Right cardiac atrium (tissue), 5 donors: ENCODE data around the gene ATP2B2. TPM values are rescaled to one million over a fixed set of nuclear protein-coding genes. Genes with fewer than 3 reads are reported as not detected.

Experiments
- ATAC-seq, 2 donors: fragments of 200-7000 bp; cut with Tn5 transposase; one replicate each; pipeline versions ENCODE4 v1.8.0 to v1.9.1; 2020; ENCODE audit warnings: moderate library complexity in 2 of 2, mild to moderate bottlenecking in 1 of 2
- DNase-seq, 3 donors: peaks; one replicate each; pipeline ENCODE4 v3.0.0-alpha.2; 2020
- H3K27ac ChIP-seq: one replicate; pipeline ENCODE4 v1.5.1; 2013; ENCODE audit warnings: mild to moderate bottlenecking, low read length, control low read depth, moderate library complexity
- H3K27me3 ChIP-seq: one replicate; pipeline ENCODE4 v1.6.1; 2013; ENCODE audit not compliant: control insufficient read depth, insufficient read depth
- H3K4me1 ChIP-seq: one replicate; pipeline ENCODE4 v1.6.1; 2013; ENCODE audit warnings: low read length; ENCODE audit not compliant: control insufficient read depth, insufficient read depth
- H3K4me3 ChIP-seq: one replicate; pipeline ENCODE4 v1.5.1; 2013; ENCODE audit warnings: low read length, control low read depth
- H3K9me3 ChIP-seq: one replicate; pipeline ENCODE4 v1.6.1; 2013; ENCODE audit warnings: low read length; ENCODE audit not compliant: control insufficient read depth
- WGBS: extraction: QIAGEN DNeasy Blood & Tissue Kit; methylation state at CpG from one replicate; pipeline ENCODE4 v1.1.7; 2013; 5-methylcytosine and 5-hydroxymethylcytosine counted together
- intact Hi-C, 4 donors: fragments of 100-400 bp; cut with DNase I; formaldehyde crosslinking; loops; one replicate each; pipeline versions ENCODE4 v1.11.0 to v1.14.0; 2022 to 2023
- polyA plus RNA-seq: library from polyadenylated mRNA; stranded (reverse); fragments of 200-250 nt; gene quantifications from one replicate; pipeline ENCODE4 v1.2.3, GENCODE V29; 2013
- total RNA-seq, 4 donors: library from RNA; stranded (reverse); fragmentation: NEBNext Ultra II Directional; extraction: Animal tissue kit (Norgen Biotek cat#: 25700); gene quantifications; one replicate each; pipeline ENCODE4 v1.2.1, GENCODE V29; 2021
- donor health status: healthy with polysubstance abuse.
- donor health status: DM: no; HTN: yes; CAD: no.
- donor health status: DM: no; HTN: no; CAD: no.
- donor health status: DM: no; HTN: yes; CAD: no; lungs with severe emphysema.
- donor health status: DM: yes; HTN: yes; CAD: no.

ATP2B2 gene
- total and polyA plus RNA-seq, 5 donors: 0.14 to 0.36 (median 0.20) TPM

GRCh38 chr3:10416730-10417300 is 88.6 kb downstream of the ATP2B2 start:
- H3K9me3 ChIP-seq: no peaks in the 10 kb centered on the region
- DNase-seq (no peak), ATAC-seq (no peak)
- H3K27ac ChIP-seq: no peak overlapping the region
- no peaks in the 10 kb centered on the region for H3K4me1 ChIP-seq
- intact Hi-C loops: no loop called here
- WGBS: 63% methylated on average over 19 of the region's 19 CpGs
- no peaks in the 10 kb centered on the region for H3K27me3 ChIP-seq
- H3K4me3 ChIP-seq: no peak overlapping the region

- Histone ChIP-seq H3K27ac (no peak overlapping the region), H3K4me1 (no peaks in the 10 kb centered on the region), H3K4me3 (no peak overlapping the region), H3K27me3 (no peaks in the 10 kb centered on the region), H3K9me3 (no peaks in the 10 kb centered on the region)
- ATAC-seq (no peak), DNase-seq (no peak)
- intact Hi-C loops: no loop called here
- 95% methylated on average over 4 of the region's 4 CpGs for WGBS
These were observed 92.3 kb downstream of the ATP2B2 start for GRCh38 chr3:10413041-10413440.

- no peak overlapping the region for H3K27ac ChIP-seq
- H3K4me1 ChIP-seq: no peaks in the 10 kb centered on the region
- H3K4me3 ChIP-seq: no peak overlapping the region
- ATAC-seq: no peak
- H3K27me3 ChIP-seq: no peaks in the 10 kb centered on the region
- intact Hi-C loops: no loop called here
- DNase-seq: no peak
- H3K9me3 ChIP-seq: no peaks in the 10 kb centered on the region
- WGBS: 97% methylated on average over 9 of the region's 9 CpGs
These were observed 93.6 kb downstream of the ATP2B2 start for GRCh38 chr3:10411598-10412332.

- no peak overlapping the region for H3K27ac ChIP-seq
- no peaks in the 10 kb centered on the region for H3K4me1 ChIP-seq
- H3K9me3 ChIP-seq: no peaks in the 10 kb centered on the region
- intact Hi-C loops: no loop called here
- ATAC-seq (no peak), DNase-seq (no peak)
- H3K27me3 ChIP-seq: no peaks in the 10 kb centered on the region
- H3K4me3 ChIP-seq: no peak overlapping the region
- WGBS: 87% methylated on average over 21 of the region's 21 CpGs
These were observed 94.9 kb downstream of the ATP2B2 start for GRCh38 chr3:10410383-10411002.

- 83% methylated on average over 8 of the region's 8 CpGs for WGBS
- Histone ChIP-seq H3K4me3 (no peak overlapping the region), H3K4me1 (no peaks in the 10 kb centered on the region), H3K27ac (no peak overlapping the region), H3K27me3 (no peaks in the 10 kb centered on the region), H3K9me3 (no peaks in the 10 kb centered on the region)
- DNase-seq: no peak
- intact Hi-C loops: no loop called here
- ATAC-seq: no peak
These were observed 96.7 kb downstream of the ATP2B2 start for GRCh38 chr3:10408680-10409079.

- Histone ChIP-seq H3K27ac (no peak overlapping the region), H3K4me1 (no peaks in the 10 kb centered on the region), H3K27me3 (no peaks in the 10 kb centered on the region), H3K9me3 (no peaks in the 10 kb centered on the region), H3K4me3 (no peak overlapping the region)
- intact Hi-C loops: no loop called here
- DNase-seq (no peak), ATAC-seq (no peak)
- WGBS: 69% methylated on average over 8 of the region's 8 CpGs
These were observed 98.0 kb downstream of the ATP2B2 start for GRCh38 chr3:10407361-10407760.

GRCh38 chr3:10406414-10406813 is 99.0 kb downstream of the ATP2B2 start:
- Histone ChIP-seq H3K4me1 (no peaks in the 10 kb centered on the region), H3K27ac (no peak overlapping the region), H3K9me3 (no peaks in the 10 kb centered on the region), H3K27me3 (no peaks in the 10 kb centered on the region), H3K4me3 (no peak overlapping the region)
- DNase-seq: no peak
- ATAC-seq: no peak
- intact Hi-C loops: no loop called here
- WGBS: 90% methylated on average over 6 of the region's 6 CpGs

- DNase-seq: no peak
- Histone ChIP-seq H3K4me3 (no peak overlapping the region), H3K9me3 (no peaks in the 10 kb centered on the region), H3K27ac (no peak overlapping the region), H3K4me1 (no peaks in the 10 kb centered on the region), H3K27me3 (no peaks in the 10 kb centered on the region)
- no peak for ATAC-seq
- 43% methylated on average over 1 of the region's 1 CpG for WGBS
- intact Hi-C loops: no loop called here
These were observed 99.6 kb downstream of the ATP2B2 start for GRCh38 chr3:10405816-10406215.

- Histone ChIP-seq H3K27ac (no peak overlapping the region), H3K27me3 (no peaks in the 10 kb centered on the region), H3K4me1 (no peaks in the 10 kb centered on the region), H3K9me3 (no peaks in the 10 kb centered on the region), H3K4me3 (no peak overlapping the region)
- no peak for DNase-seq
- no peak for ATAC-seq
- intact Hi-C loops: no loop called here
- 81% methylated on average over 3 of the region's 3 CpGs for WGBS
These were observed 100.5 kb downstream of the ATP2B2 start for GRCh38 chr3:10404876-10405275.

GRCh38 chr3:10404377-10404776 is 101.0 kb downstream of the ATP2B2 start:
- H3K4me1 ChIP-seq: no peaks in the 10 kb centered on the region
- H3K4me3 ChIP-seq: no peak overlapping the region
- ATAC-seq (no peak), DNase-seq (no peak)
- intact Hi-C loops: no loop called here
- H3K27ac ChIP-seq: no peak overlapping the region
- 78% methylated on average over 4 of the region's 4 CpGs for WGBS
- no peaks in the 10 kb centered on the region for H3K9me3 ChIP-seq
- H3K27me3 ChIP-seq: no peaks in the 10 kb centered on the region

- Histone ChIP-seq H3K9me3 (no peaks in the 10 kb centered on the region), H3K27me3 (no peaks in the 10 kb centered on the region), H3K27ac (no peak overlapping the region), H3K4me1 (no peaks in the 10 kb centered on the region), H3K4me3 (no peak overlapping the region)
- 94% methylated on average over 14 of the region's 14 CpGs for WGBS
- DNase-seq (no peak), ATAC-seq (no peak)
- intact Hi-C loops: no loop called here
These were observed 103.2 kb downstream of the ATP2B2 start for GRCh38 chr3:10401990-10402761.
